CD4-positive, alpha-beta T cell treated with Interleukin-1 beta for 1 hour (primary cell): ENCODE results near the gene B3GALNT1.

Experiments
- DNase-seq, 2 donors: peaks; one replicate each; pipeline ENCODE4 v3.0.0-alpha.2; 2020 to 2022

Gene B3GALNT1

GRCh38 chr3:161104561-161105551, at the start of gene B3GALNT1:
Gene B3GALNT1, minus strand, starts transcription at chr3:161105349. Its CDS starts 18,595 bp downstream, at chr3:161086754.
- peak; percentile 4 to 21 for DNase-seq

- no peak for DNase-seq
Measured at GRCh38 chr3:161153480-161153879, 48.3 kb upstream of the B3GALNT1 start.

- no peak for DNase-seq
Measured at GRCh38 chr3:161150001-161150525, 44.9 kb upstream of the B3GALNT1 start.

GRCh38 chr3:161149529-161149928, 44.4 kb upstream of the B3GALNT1 start:
- no peak for DNase-seq

GRCh38 chr3:161148832-161149475, 43.8 kb upstream of the B3GALNT1 start:
- no peak for DNase-seq

- no peak for DNase-seq
Measured at GRCh38 chr3:161142486-161142885, 37.3 kb upstream of the B3GALNT1 start.

GRCh38 chr3:161139686-161140085, 34.5 kb upstream of the B3GALNT1 start:
- no peak for DNase-seq

GRCh38 chr3:161137260-161137659, 32.1 kb upstream of the B3GALNT1 start:
- DNase-seq: no peak

- DNase-seq: no peak
Measured at GRCh38 chr3:161132391-161132790, 27.2 kb upstream of the B3GALNT1 start.

GRCh38 chr3:161126495-161126894, 21.3 kb upstream of the B3GALNT1 start:
- DNase-seq: no peak

- DNase-seq: no peak
Measured at GRCh38 chr3:161117646-161118045, 12.5 kb upstream of the B3GALNT1 start.

- DNase-seq: no peak
Measured at GRCh38 chr3:161108840-161109239, 3.7 kb upstream of the B3GALNT1 start.

GRCh38 chr3:161107311-161107710, 2.2 kb upstream of the B3GALNT1 start:
- no peak for DNase-seq

- no peak for DNase-seq
Measured at GRCh38 chr3:161103776-161104385, 1.3 kb downstream of the B3GALNT1 start.

GRCh38 chr3:161101609-161102008, 3.5 kb downstream of the B3GALNT1 start:
- DNase-seq: no peak

GRCh38 chr3:161100994-161101393, 4.2 kb downstream of the B3GALNT1 start:
- DNase-seq: no peak

- peak in 1 of 2 donors; percentile 27 for DNase-seq
Measured at GRCh38 chr3:161096771-161097367, 8.3 kb downstream of the B3GALNT1 start.

GRCh38 chr3:161093895-161094294, 11.3 kb downstream of the B3GALNT1 start:
- DNase-seq: no peak

- no peak for DNase-seq
Measured at GRCh38 chr3:161084277-161084676, 20.9 kb downstream of the B3GALNT1 start.

- DNase-seq: no peak
Measured at GRCh38 chr3:161083131-161083530, 22.0 kb downstream of the B3GALNT1 start.

GRCh38 chr3:161082063-161082462, 23.1 kb downstream of the B3GALNT1 start:
- no peak for DNase-seq

- DNase-seq: no peak
Measured at GRCh38 chr3:161081633-161082032, 23.5 kb downstream of the B3GALNT1 start.

- no peak for DNase-seq
Measured at GRCh38 chr3:161073181-161073580, 32.0 kb downstream of the B3GALNT1 start.
